OCI-LY1 (cell line): ENCODE measurements around the gene TSC1.

ENCODE experiments used
- H2AFZ ChIP-seq: fragments of 200-600 bp; sonication (generic), shearing (Covaris generic); 2 replicates; pipeline ENCODE4 v1.6.0; 2014; ENCODE audit warnings: antibody characterized with exemption, mild to moderate bottlenecking, low read length
- H3F3A ChIP-seq: fragments of 200-600 bp; sonication (generic), shearing (Covaris generic); 2 replicates; pipeline ENCODE4 v1.6.0; 2014; ENCODE audit warnings: mild to moderate bottlenecking, antibody characterized with exemption, low read length, moderate library complexity; ENCODE audit not compliant: insufficient read depth
- H3K27ac ChIP-seq: fragments of 200-600 bp; sonication (generic); 2 replicates; pipeline ENCODE4 v1.5.1; 2014; ENCODE audit warnings: low read length, mixed run types, mild to moderate bottlenecking, low read depth; ENCODE audit not compliant: poor library complexity, severe bottlenecking
- H3K27me3 ChIP-seq: fragments of 200-600 bp; sonication (generic); 2 replicates; pipeline ENCODE4 v1.6.0; 2014; ENCODE audit warnings: antibody characterized with exemption, mild to moderate bottlenecking, low read length, moderate library complexity; ENCODE audit not compliant: insufficient read depth
- H3K36me3 ChIP-seq: fragments of 200-600 bp; sonication (generic); 2 replicates; pipeline ENCODE4 v1.6.1; 2014; ENCODE audit warnings: mild to moderate bottlenecking, antibody characterized with exemption, low read length, moderate library complexity, mixed read lengths; ENCODE audit not compliant: insufficient read depth
- H3K4me1 ChIP-seq: fragments of 200-600 bp; sonication (generic); 2 replicates; pipeline ENCODE4 v1.5.1; 2014; ENCODE audit warnings: mild to moderate bottlenecking, low read length, moderate library complexity; ENCODE audit not compliant: insufficient read depth, severe bottlenecking
- H3K4me2 ChIP-seq: fragments of 200-600 bp; sonication (generic), shearing (Covaris generic); 2 replicates; pipeline ENCODE4 v1.6.1; 2014; ENCODE audit warnings: low read length
- H3K4me3 ChIP-seq: fragments of 200-600 bp; sonication (generic); 2 replicates; pipeline ENCODE4 v1.5.1; 2014; ENCODE audit warnings: low read length, low read depth, mild to moderate bottlenecking, mixed read lengths; ENCODE audit not compliant: poor library complexity, severe bottlenecking
- H3K79me2 ChIP-seq: fragments of 200-600 bp; shearing (Covaris generic); 2 replicates; pipeline ENCODE4 v1.6.1; 2016; ENCODE audit warnings: mixed run types, low read length, mixed read lengths; ENCODE audit not compliant: insufficient read depth
- H3K9ac ChIP-seq: fragments of 200-600 bp; sonication (generic), shearing (Covaris generic); 2 replicates; pipeline ENCODE4 v1.6.1; 2014; ENCODE audit warnings: mild to moderate bottlenecking, low read length, mixed read lengths
- H3K9me2 ChIP-seq: fragments of 200-600 bp; sonication (generic), shearing (Covaris generic); 2 replicates; pipeline ENCODE4 v1.6.1; 2014; ENCODE audit warnings: low read depth, mild to moderate bottlenecking, low read length, mixed read lengths
- H3K9me3 ChIP-seq: fragments of 200-600 bp; shearing (Covaris generic); 2 replicates; pipeline ENCODE4 v1.6.1; 2014; ENCODE audit warnings: low read length, mixed read lengths
- H4K20me1 ChIP-seq: fragments of 200-600 bp; sonication (generic), shearing (Covaris generic); 2 replicates; pipeline ENCODE4 v1.6.0; 2016; ENCODE audit warnings: mild to moderate bottlenecking, low read length; ENCODE audit not compliant: insufficient read depth
- EZH2 ChIP-seq: fragments of 200-600 bp; sonication (generic), shearing (Covaris generic); IDR thresholded peaks from 2 replicates; pipeline ENCODE4 v1.8.0; 2017; ENCODE audit warnings: borderline replicate concordance, mixed run types, mild to moderate bottlenecking, antibody characterized with exemption, low read length, moderate library complexity, mixed read lengths
- TF ChIP-seq, protein P1 (sequence below): fragments of 200-600 bp; sonication (generic), shearing (Covaris generic); IDR thresholded peaks from 2 replicates; pipeline ENCODE4 v1.5.1; 2017; ENCODE audit warnings: mild to moderate bottlenecking, antibody characterized with exemption, low read length, moderate library complexity, mixed read lengths

The TSC1 gene

DNA sequence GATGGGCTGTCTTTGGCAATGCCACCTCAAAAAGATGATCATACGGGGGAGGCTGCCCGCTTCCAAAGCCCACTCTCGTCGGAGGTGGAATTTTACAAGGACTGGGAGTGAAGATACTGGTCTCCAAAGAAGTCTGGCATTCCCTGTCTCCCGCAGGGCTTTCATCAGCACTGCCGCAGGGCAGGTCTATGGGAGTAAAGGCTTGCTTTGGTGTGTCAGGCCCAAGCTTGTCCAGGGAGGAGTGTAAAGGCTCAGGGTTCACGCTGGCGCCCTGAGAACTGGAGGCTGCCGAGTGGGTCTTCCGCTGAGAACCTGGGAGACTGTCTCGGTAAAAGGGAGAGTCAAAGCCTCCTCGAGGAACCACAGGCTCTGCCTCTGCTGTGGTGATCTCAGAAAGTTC is 38.7 kb downstream of the TSC1 start:
- peaks cover 31% of the 10 kb centered on the region for H3K36me3 ChIP-seq

DNA sequence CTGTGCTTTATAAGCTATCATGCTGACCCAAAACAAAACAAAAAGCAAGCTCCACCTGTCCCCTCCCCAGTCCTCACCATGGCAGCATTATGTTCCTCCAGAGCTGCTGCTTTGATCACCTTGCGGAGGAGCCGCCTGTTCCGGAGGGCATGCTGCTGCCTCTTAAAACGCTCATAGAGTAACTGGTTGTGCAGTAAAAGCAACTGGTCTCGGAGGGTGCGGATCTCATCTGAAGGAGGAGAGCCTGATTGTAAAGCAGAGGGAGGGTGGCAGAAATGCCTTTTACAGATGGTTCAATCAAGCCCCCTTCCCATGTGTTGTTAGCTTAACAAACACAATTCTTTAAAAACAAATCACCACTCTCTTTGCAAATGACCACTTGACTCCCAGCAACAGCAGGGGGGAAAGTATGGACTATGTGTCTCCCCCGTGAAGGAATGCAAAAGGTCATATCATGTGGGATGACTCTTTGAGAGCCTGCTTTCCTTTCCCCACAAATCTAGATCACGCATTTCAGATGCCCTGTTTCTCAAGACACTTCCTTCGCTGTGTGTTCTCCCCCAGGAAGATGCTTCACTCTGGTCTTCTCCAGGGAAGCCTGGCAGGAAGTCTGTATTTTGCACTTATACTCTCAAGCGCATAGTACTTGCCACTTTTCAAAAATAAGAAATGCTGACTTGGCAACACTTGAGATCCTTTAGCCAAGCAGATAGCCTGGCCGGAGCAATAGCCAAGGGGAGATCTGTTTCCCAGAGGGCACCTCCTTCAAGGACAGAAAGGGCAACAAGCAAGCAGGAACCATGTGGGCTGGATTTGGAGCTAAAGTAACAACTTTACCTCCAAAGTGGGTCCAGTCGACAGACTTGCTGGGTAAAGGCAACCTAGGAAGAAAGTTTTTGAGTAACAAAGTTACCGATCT is 40.6 kb downstream of the TSC1 start:
- Histone ChIP-seq H3K9ac (no peak overlapping the region), H3K4me3 (no peak overlapping the region), H3K36me3 (peaks cover 27% of the 10 kb centered on the region), H3K9me3 (no peaks in the 10 kb centered on the region), H2AFZ (no peak overlapping the region), H3K9me2 (no peaks in the 10 kb centered on the region), H3K27ac (no peak overlapping the region), H3K4me1 (no peaks in the 10 kb centered on the region), H3K79me2 (no peaks in the 10 kb centered on the region), H3F3A (no peaks in the 10 kb centered on the region), H3K27me3 (no peaks in the 10 kb centered on the region), H4K20me1 (no peaks in the 10 kb centered on the region), H3K4me2 (no peak overlapping the region)
- TF ChIP-seq EZH2, result no peak

More for the DNA sequence above, 38.7 kb downstream of the TSC1 start:
- H2AFZ ChIP-seq, result no peak overlapping the region
- no peaks in the 10 kb centered on the region for H3K4me1 ChIP-seq
- H4K20me1 ChIP-seq, result no peaks in the 10 kb centered on the region
- H3K4me2 ChIP-seq, result no peak overlapping the region
- no peaks in the 10 kb centered on the region for H3F3A ChIP-seq
- no peak overlapping the region for H3K27ac ChIP-seq
- no peak overlapping the region for H3K9ac ChIP-seq
- H3K79me2 ChIP-seq, result no peaks in the 10 kb centered on the region
- no peak overlapping the region for H3K4me3 ChIP-seq
- no peak for TF ChIP-seq EZH2
- TF ChIP-seq, protein P1, sequence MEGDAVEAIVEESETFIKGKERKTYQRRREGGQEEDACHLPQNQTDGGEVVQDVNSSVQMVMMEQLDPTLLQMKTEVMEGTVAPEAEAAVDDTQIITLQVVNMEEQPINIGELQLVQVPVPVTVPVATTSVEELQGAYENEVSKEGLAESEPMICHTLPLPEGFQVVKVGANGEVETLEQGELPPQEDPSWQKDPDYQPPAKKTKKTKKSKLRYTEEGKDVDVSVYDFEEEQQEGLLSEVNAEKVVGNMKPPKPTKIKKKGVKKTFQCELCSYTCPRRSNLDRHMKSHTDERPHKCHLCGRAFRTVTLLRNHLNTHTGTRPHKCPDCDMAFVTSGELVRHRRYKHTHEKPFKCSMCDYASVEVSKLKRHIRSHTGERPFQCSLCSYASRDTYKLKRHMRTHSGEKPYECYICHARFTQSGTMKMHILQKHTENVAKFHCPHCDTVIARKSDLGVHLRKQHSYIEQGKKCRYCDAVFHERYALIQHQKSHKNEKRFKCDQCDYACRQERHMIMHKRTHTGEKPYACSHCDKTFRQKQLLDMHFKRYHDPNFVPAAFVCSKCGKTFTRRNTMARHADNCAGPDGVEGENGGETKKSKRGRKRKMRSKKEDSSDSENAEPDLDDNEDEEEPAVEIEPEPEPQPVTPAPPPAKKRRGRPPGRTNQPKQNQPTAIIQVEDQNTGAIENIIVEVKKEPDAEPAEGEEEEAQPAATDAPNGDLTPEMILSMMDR, result no peak
- H3K9me3 ChIP-seq, result no peaks in the 10 kb centered on the region
- H3K9me2 ChIP-seq, result no peaks in the 10 kb centered on the region
- no peaks in the 10 kb centered on the region for H3K27me3 ChIP-seq

DNA sequence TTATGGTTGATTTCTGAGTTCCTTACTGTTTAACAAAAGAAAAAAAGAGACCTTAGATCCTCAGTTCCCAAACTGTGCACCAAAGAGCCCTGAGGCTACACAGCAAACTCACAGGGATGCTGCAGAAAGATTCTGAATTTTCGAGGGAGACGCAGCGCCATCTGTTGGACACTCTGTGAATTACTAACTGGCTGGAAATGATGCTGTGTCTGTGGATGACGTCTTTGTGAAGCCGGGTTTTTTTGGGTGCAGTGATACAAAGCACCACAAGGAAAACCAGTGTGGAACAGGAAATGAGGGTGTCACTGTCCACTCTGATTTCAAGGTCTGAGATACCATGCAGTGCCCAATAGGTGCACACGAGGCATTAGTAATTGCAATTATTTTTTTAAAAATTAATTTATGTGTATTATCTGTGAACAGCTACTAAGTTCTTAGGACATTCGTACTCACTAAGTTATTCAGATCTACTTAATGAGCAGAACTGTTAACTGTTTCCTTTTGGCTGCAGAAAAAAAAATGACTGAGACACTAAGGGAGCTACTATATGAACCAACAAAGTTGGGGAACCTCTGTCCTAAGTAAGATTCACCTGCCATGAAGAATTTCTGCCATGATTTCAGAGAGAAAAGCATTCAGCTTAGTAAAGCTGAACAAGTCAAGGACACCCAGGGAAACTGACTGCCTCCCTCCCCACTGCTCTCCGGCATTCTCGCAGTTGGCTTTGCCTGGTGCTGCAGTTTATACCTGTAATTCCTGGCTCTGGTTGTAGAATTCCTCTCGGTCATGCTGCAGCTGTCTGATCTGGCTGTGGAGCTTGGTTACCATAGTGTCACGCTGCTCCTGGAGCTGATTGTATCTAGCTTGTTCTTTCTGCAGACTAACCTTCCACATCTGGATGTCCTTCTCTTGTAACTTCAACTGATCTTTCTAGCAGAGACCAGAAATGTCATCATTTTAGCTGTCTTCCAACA is 42.3 kb downstream of the TSC1 start:
- Histone ChIP-seq H2AFZ (no peak overlapping the region), H3K9me2 (no peaks in the 10 kb centered on the region), H3K9me3 (no peaks in the 10 kb centered on the region), H4K20me1 (no peaks in the 10 kb centered on the region), H3F3A (no peaks in the 10 kb centered on the region), H3K79me2 (no peaks in the 10 kb centered on the region), H3K4me1 (no peaks in the 10 kb centered on the region), H3K4me3 (no peak overlapping the region), H3K4me2 (no peak overlapping the region), H3K9ac (no peak overlapping the region), H3K27ac (no peak overlapping the region), H3K36me3 (peaks cover 24% of the 10 kb centered on the region; the same call in 1 of the 2 replicates), H3K27me3 (no peaks in the 10 kb centered on the region)
- TF ChIP-seq EZH2, result no peak
- TF ChIP-seq, protein P1, result peak; percentile 91
